ENCODE results near the gene C2orf49.

Gene C2orf49

GRCh38 chr2:105375001-105375561 is 37.7 kb downstream of the C2orf49 start:
- DNase-seq (ENCODE audit: extremely low read depth, insufficient read length), result no peak
- Histone ChIP-seq H3K4me3 (replicated peaks; ENCODE audit: low read depth, low read length) (no peak overlapping the region), H3K36me3 (ENCODE audit: control insufficient read depth, insufficient read depth, low read length) (no peaks in the 10 kb centered on the region), H3K27me3 (replicated peaks; ENCODE audit: control insufficient read depth, insufficient read depth, low read length) (no peaks in the 10 kb centered on the region)
- TF ChIP-seq CTCF (IDR thresholded peaks at IDR 0.05; ENCODE audit: insufficient read depth, low read length, poor library complexity, severe bottlenecking), result no peak

DNA sequence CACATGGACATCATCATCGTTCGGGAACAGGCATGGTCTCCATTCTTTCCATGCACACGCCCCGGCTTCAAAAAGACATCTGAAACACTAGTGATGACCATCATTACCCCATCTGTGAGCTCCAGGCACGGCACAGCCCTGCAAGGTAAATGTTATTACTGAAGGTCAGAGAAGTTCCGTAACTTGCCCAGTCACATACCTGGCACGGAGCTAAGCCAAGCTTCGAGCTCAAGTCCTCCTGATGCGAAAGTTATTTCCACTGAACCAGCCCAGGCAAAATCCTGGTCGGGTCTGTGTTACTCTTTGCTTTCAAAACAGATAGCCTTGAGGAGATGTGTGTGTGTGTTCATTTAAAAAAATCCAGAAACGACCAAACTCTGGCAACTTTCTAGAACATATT is 38.7 kb downstream of the C2orf49 start:
- Histone ChIP-seq H3K4me3 (replicated peaks; ENCODE audit: low read depth, low read length) (no peak overlapping the region), H3K36me3 (ENCODE audit: control insufficient read depth, insufficient read depth, low read length) (no peaks in the 10 kb centered on the region), H3K27me3 (replicated peaks; ENCODE audit: control insufficient read depth, insufficient read depth, low read length) (no peaks in the 10 kb centered on the region)
- TF ChIP-seq CTCF (IDR thresholded peaks at IDR 0.05; ENCODE audit: insufficient read depth, low read length, poor library complexity, severe bottlenecking), result no peak
- DNase-seq (ENCODE audit: extremely low read depth, insufficient read length), result no peak

DNA sequence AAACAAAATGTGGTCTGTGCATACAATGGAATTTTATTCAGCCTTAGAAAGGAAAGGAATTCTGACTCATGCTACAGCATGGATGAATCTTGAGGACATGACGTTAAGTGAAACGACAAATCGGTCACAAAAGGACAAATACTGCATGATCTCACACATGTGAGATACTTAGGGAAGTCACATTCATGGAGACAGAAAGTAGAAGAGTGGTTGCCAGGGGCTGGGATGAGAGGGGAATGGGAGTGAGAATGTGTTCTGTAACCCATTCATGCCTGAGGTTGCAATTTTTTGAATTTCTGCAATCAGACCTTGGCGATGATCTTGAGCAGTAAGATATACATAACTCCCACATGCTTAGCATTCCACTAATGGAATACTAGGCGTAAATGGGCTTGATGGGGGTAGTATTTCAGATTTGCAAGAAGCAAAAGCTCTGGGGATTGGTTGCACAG is 39.5 kb downstream of the C2orf49 start:
- TF ChIP-seq CTCF (IDR thresholded peaks at IDR 0.05; ENCODE audit: insufficient read depth, low read length, poor library complexity, severe bottlenecking), result no peak
- H3K27me3 ChIP-seq (replicated peaks; ENCODE audit: control insufficient read depth, insufficient read depth, low read length), result no peaks in the 10 kb centered on the region
- DNase-seq (ENCODE audit: extremely low read depth, insufficient read length), result no peak
- H3K4me3 ChIP-seq (replicated peaks; ENCODE audit: low read depth, low read length), result no peak overlapping the region
- H3K36me3 ChIP-seq (ENCODE audit: control insufficient read depth, insufficient read depth, low read length), result no peaks in the 10 kb centered on the region

DNA sequence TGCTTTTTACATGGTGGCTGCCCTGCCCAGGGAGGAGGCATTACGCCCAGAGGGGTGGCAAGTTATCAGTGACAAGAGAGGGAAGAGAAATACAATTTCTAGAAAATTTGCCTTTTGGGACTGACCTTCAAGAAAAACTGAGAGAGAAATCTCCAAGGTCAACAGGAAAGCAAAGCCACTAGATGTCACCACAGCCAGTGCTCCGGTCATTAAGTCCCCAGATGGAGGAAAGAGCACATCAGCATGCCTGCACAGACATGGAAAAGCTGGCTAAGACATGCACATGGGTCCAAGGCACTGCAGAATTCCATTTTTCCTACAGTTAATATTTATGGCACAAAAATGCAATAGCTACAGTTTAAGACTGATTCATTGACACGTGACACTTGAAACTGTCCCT is 40.5 kb downstream of the C2orf49 start:
- no peak for TF ChIP-seq CTCF (IDR thresholded peaks at IDR 0.05; ENCODE audit: insufficient read depth, low read length, poor library complexity, severe bottlenecking)
- DNase-seq (ENCODE audit: extremely low read depth, insufficient read length), result no peak
- H3K36me3 ChIP-seq (ENCODE audit: control insufficient read depth, insufficient read depth, low read length), result no peaks in the 10 kb centered on the region
- H3K27me3 ChIP-seq (replicated peaks; ENCODE audit: control insufficient read depth, insufficient read depth, low read length), result no peaks in the 10 kb centered on the region
- no peak overlapping the region for H3K4me3 ChIP-seq (replicated peaks; ENCODE audit: low read depth, low read length)

DNA sequence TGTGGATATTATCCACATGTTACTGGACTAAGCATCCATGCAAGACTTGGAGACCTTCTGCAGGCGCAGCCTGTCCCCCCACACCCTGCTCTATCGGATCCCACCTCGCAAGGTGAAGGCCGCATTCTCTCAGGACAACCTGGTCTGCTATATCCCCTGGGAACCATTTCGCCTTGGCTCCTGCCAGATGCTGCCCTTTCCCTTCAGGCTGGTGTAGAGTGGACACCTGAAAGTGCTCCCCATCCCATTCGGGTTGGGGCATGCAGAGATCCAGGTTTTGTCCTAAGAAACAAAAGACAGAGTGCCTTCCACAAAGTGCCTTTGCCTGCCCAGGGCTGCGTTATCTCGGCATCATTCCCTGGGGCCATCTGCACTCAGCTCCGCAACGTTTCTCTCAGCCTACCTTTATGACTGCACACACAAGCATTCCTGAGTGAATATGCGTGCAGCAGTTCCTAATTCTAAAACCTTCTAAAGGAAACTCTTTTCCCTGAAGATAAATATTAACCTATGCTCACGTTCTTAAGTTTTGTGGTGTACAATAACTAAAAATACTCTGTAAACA is 41.0 kb downstream of the C2orf49 start:
- no peak for TF ChIP-seq CTCF (IDR thresholded peaks at IDR 0.05; ENCODE audit: insufficient read depth, low read length, poor library complexity, severe bottlenecking)
- Histone ChIP-seq H3K4me3 (replicated peaks; ENCODE audit: low read depth, low read length) (no peak overlapping the region), H3K36me3 (ENCODE audit: control insufficient read depth, insufficient read depth, low read length) (no peaks in the 10 kb centered on the region), H3K27me3 (replicated peaks; ENCODE audit: control insufficient read depth, insufficient read depth, low read length) (no peaks in the 10 kb centered on the region)
- DNase-seq (ENCODE audit: extremely low read depth, insufficient read length), result no peak

All from GM06990 (cell line).